LoVo (cell line): ENCODE measurements around the gene MED25.

Source experiments
- DNase-seq: peaks from one replicate; pipeline ENCODE4 v3.0.0-alpha.2; 2016; ENCODE audit warnings: low spot score

Gene MED25

GRCh38 chr19:49799271-49799797, 18.8 kb upstream of the MED25 start:
- no peak for DNase-seq

- no peak for DNase-seq
These were observed 18.2 kb upstream of the MED25 start for GRCh38 chr19:49799798-49800376.

- DNase-seq = no peak
These were observed 17.3 kb upstream of the MED25 start for GRCh38 chr19:49800771-49801170.

DNA sequence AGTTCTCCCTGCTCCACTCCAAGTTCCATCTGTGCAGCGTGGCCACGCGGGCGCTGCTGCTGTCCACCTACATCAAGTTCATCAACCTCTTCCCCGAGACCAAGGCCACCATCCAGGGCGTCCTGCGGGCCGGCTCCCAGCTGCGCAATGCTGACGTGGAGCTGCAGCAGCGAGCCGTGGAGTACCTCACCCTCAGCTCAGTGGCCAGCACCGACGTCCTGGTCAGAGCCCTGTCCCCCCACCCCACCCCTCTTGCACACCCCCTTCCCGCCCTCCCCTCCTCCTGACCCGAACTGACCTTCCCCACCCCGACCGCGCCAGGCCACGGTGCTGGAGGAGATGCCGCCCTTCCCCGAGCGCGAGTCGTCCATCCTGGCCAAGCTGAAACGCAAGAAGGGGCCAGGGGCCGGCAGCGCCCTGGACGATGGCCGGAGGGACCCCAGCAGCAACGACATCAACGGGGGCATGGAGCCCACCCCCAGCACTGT, 16.6 kb upstream of the MED25 start:
- DNase-seq = no peak

GRCh38 chr19:49801966-49802661, 16.0 kb upstream of the MED25 start:
- no peak for DNase-seq

GRCh38 chr19:49802836-49803528, 15.1 kb upstream of the MED25 start:
- no peak for DNase-seq

GRCh38 chr19:49803529-49803856, 14.6 kb upstream of the MED25 start:
- DNase-seq = no peak

GRCh38 chr19:49805822-49806619, 12.1 kb upstream of the MED25 start:
- DNase-seq = no peak

DNA sequence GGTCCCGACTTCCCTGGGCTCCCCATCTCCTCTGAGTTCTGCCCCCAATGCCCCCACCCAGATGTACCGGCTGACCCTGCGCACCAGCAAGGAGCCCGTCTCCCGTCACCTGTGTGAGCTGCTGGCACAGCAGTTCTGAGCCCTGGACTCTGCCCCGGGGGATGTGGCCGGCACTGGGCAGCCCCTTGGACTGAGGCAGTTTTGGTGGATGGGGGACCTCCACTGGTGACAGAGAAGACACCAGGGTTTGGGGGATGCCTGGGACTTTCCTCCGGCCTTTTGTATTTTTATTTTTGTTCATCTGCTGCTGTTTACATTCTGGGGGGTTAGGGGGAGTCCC, 11.5 kb upstream of the MED25 start:
- DNase-seq = no peak

DNA sequence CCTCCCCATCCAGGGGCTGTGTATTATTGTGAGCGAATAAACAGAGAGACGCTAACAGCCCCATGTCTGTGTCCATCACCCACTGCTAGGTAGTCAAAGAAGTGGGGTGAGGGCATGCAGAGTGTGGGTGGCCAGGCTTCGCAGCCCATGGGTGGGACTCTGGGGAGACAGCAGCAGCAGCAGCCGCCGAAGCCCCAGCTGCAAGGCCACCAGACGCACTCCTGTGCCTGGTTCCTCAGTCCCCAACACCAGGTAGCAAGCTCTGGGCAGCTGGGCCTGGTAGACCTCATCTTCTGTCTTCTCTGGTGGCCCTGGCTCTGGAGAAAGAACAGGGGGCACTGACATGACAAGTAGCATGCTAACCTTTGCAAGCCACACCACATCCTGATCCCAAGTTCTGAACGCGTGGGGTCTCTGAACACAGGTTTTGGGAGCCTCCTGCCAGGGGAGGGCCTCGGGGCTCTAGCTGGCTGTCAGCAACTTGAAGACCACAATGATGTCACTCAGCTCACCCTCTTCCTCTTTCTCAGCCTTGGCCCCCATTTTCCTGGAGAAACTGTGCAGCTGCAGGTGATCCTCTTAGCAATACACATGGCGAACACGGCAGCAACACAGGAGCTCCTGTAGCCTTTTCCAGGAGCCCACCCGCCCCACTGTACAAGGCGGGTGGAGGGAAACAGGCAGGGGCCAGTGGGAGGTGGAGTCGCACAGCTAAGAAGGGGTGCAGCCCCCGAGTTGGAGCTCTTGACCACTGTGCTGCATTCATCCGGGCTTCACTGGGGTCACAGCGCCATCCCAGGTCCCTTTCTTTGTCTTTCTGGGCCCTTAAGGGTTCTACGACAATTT, 10.8 kb upstream of the MED25 start:
- DNase-seq = no peak

GRCh38 chr19:49807904-49808675, 10.0 kb upstream of the MED25 start:
- DNase-seq = no peak

- DNase-seq = no peak
These were observed 9.4 kb upstream of the MED25 start for GRCh38 chr19:49808711-49809159.

- DNase-seq = no peak
These were observed 8.7 kb upstream of the MED25 start for GRCh38 chr19:49809160-49809940.

GRCh38 chr19:49809941-49810389, 8.1 kb upstream of the MED25 start:
- DNase-seq = no peak

- no peak for DNase-seq
These were observed 6.8 kb upstream of the MED25 start for GRCh38 chr19:49811328-49811727.

- no peak for DNase-seq
These were observed 5.6 kb upstream of the MED25 start for GRCh38 chr19:49812452-49812996.

- DNase-seq = peak; percentile 97
These were observed 4.9 kb upstream of the MED25 start, which contains the start of gene FUZ for GRCh38 chr19:49812997-49813861. TSS of gene FUZ (minus strand) at chr19:49813292. CDS start at chr19:49813106, 186 bp downstream.

- DNase-seq = peak; percentile 2
These were observed 4.1 kb upstream of the MED25 start for GRCh38 chr19:49814010-49814409.
